ENCODE data around the gene ZNF396.

DNA sequence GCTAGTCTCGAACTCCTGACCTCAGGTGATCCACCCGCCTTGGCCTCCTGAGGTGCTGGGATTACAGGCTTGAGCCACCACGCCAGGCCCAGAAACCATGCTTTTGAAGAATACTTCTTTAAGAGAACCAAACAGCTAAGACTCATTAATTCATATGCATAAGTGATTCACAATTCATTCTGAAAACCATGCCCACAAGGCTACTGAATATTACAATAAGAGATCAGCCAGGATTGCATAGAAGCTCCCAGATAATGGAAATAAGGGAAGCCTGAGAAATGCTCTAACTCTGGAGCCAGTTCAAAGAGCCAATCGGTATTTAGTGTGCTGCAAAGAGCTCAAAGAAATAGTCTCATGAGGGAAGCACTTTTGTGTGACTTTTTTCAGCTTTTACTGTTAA, 2.4 kb downstream of the ZNF396 start:
- TF ChIP-seq, protein P1, sequence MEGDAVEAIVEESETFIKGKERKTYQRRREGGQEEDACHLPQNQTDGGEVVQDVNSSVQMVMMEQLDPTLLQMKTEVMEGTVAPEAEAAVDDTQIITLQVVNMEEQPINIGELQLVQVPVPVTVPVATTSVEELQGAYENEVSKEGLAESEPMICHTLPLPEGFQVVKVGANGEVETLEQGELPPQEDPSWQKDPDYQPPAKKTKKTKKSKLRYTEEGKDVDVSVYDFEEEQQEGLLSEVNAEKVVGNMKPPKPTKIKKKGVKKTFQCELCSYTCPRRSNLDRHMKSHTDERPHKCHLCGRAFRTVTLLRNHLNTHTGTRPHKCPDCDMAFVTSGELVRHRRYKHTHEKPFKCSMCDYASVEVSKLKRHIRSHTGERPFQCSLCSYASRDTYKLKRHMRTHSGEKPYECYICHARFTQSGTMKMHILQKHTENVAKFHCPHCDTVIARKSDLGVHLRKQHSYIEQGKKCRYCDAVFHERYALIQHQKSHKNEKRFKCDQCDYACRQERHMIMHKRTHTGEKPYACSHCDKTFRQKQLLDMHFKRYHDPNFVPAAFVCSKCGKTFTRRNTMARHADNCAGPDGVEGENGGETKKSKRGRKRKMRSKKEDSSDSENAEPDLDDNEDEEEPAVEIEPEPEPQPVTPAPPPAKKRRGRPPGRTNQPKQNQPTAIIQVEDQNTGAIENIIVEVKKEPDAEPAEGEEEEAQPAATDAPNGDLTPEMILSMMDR (IDR thresholded peaks at IDR 0.05) = no peak
- TF ChIP-seq POLR2A (IDR thresholded peaks at IDR 0.05) = no peak

Data from heart left ventricle (tissue), 13 donors.